Measurements from ENCODE around the gene POLD1.

Gene POLD1

DNA sequence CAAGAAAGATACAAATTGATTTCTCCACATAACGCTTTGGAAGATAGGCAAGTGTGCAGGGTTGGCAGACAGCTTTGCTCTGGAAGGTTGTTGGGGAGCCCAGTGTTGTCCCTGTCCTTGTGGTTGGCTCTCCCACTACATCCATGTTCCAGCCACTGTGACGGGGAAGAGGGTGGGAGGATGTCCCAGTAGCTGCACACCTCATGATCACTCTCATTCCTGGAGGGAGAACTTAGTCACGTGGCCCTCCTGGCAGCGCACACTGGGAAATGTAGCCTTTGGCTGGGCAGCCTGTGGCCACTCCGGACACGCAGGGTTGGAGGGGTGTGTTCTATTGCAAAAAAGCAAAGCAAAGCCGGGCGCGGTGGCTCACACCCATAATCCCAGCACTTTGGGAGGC is 9.9 kb downstream of the POLD1 start:
- no peak for DNase-seq

DNA sequence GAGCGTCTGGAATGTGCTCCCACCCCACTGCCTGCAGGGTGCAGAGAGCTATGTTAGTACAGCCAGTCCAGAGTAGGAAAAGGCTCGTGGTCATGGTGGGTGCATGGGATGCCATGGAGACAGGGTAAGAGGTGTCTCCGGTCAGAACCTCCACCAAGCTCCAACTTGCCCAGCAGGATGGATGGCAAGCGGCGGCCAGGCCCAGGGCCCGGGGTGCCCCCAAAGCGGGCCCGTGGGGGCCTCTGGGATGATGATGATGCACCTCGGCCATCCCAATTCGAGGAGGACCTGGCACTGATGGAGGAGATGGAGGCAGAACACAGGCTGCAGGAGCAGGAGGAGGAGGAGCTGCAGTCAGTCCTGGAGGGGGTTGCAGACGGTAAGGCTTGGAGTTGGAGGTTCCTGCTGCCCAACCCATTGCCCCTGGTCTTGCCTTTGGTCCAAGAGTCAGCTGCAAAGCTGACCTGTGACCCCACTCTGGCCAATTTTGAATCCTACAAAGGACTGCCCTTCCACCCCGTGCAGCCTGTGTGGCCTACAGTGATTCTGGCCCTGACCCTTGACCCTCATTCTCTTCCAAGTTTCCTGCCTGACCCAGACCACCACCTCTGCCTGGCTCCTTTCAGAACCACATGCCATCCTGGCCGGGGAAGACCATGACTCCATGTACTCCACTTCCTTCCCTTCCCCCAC is 14.7 kb downstream of the POLD1 start:
- no peak for DNase-seq

DNA sequence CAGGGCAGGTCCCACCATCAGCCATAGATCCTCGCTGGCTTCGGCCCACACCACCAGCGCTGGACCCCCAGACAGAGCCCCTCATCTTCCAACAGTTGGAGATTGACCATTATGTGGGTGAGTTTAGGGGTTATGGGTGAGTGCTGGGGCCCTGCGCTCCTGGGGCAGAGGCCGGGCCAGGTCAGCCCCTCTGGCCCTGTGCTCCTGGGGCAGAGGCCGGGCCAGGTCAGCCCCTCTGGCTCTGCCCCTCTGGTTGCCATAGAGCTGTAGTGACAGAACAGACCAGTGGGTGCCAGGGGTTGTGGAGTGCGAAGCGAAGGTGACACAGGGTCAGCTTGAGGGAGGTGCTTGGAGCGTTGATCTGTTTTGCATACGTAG is 15.2 kb downstream of the POLD1 start:
- no peak for DNase-seq

DNA sequence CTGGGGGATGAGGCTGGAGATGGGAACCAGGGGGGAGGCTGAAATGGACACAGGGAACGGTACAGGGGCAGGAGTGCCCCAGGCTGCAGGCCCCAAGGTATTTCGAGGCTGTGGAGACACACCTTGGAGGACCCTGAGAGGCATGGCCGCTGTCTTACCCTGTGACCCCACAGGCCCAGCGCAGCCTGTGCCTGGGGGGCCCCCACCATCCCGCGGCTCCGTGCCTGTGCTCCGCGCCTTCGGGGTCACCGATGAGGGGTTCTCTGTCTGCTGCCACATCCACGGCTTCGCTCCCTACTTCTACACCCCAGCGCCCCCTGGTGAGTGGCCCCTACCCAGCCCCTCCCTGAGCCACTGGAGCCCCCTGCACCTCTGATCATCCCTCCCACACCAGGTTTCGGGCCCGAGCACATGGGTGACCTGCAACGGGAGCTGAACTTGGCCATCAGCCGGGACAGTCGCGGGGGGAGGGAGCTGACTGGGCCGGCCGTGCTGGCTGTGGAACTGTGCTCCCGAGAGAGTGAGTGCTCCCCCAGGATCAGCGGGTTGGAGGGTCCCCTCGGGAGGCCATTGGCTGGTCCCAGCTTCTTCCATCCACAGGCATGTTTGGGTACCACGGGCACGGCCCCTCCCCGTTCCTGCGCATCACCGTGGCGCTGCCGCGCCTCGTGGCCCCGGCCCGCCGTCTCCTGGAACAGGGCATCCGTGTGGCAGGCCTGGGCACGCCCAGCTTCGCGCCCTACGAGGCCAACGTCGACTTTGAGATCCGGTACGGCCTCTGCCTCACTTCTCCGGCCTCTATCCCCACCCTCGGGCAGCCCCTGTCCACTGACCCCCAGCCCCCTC is 17.7 kb downstream of the POLD1 start:
- peak; percentile 21 for DNase-seq

DNA sequence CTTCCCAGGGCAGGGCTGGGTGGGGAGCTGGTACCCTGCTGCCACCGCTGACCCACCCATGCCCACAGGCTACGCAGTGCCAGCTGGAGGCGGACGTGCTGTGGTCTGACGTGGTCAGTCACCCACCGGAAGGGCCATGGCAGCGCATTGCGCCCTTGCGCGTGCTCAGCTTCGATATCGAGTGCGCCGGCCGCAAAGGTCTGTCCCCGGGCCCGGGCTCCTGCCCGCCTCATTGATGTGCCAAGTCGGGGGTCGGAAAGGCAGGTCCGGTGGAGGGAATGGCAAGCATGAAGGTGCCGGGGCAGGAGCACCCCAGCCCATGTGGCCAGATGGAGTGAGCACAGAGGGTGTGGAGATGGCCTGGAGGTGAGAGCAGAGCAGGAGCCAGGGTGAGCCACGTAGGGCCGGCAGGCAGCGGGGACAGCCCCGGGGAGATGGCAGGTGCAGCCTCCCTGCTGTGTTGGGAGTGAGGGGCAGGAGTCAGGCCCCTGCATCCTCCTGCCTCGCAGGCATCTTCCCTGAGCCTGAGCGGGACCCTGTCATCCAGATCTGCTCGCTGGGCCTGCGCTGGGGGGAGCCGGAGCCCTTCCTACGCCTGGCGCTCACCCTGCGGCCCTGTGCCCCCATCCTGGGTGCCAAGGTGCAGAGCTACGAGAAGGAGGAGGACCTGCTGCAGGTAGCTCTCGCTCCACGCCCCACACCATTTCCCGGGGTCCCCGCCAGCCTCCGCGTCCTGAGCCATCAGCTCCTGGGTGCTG is 18.6 kb downstream of the POLD1 start:
- no peak for DNase-seq

DNA sequence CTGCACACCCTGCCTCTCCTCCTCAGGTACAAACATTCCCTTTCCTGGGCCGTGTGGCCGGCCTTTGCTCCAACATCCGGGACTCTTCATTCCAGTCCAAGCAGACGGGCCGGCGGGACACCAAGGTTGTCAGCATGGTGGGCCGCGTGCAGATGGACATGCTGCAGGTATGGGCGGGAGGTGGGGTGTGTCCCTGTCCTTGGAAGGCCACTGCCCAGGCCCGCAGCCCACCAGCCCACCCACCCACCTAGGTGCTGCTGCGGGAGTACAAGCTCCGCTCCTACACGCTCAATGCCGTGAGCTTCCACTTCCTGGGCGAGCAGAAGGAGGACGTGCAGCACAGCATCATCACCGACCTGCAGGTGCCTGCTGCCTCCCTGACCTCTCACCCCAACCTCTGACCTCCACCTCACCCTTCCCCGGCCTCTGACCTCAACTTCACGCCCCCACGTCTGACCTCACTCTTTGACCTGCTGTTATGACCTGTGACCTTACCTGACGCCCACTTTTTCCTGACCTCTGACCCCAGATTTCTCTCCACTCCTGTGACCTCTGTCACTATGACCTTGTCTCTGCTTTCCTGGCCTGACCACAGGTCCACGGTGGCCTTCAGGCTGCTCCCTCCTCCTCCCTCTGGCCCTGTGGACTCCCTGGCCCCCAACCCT is 22.1 kb downstream of the POLD1 start:
- no peak for DNase-seq

DNA sequence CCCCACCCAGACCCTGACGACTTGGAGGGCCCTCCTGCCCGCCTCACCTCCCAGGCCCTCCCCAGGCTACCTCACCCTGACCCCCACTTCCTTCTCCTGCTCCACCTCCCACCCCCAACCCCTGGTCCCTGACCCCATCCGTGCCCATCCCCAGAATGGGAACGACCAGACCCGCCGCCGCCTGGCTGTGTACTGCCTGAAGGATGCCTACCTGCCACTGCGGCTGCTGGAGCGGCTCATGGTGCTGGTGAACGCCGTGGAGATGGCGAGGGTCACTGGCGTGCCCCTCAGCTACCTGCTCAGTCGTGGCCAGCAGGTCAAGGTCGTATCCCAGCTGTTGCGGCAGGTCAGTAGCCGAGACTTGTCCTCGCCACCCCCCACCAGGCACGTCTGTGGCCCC is 22.7 kb downstream of the POLD1 start:
- no peak for DNase-seq

DNA sequence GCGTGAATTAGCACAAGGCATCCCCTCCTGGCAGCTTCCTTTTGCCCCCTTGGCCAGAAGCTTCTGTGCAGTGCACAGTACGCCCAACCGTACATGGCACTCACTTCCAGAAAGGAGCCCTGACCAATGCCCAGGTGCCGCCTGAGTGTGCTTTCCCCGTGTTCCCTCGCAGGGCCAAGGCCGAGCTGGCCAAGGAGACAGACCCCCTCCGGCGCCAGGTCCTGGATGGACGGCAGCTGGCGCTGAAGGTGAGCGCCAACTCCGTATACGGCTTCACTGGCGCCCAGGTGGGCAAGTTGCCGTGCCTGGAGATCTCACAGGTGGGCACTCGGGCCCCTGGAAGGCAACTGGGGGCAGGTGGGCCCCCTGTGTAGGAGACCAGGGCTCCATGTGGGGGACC is 25.2 kb downstream of the POLD1 start:
- no peak for DNase-seq

DNA sequence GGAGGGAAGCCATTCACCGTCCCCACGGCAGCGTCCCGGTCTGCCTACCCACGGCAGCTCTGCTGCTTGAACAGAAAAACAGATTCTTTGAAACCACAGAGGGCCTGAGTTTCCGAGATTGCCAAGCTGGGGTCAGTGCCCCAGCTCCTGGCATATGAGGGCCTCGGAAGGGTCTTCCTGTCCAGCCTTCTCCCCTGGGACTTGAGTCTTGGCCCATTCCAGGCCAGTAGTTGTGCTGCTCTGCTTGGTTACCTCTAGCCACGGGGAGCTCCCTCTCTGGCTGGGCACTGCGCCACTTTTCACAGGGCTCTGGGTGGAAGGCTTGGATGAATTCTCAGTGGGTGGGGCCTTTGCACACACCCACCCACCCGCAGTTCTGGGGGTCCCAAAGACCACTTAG is 26.0 kb downstream of the POLD1 start:
- DNase-seq = no peak

DNA sequence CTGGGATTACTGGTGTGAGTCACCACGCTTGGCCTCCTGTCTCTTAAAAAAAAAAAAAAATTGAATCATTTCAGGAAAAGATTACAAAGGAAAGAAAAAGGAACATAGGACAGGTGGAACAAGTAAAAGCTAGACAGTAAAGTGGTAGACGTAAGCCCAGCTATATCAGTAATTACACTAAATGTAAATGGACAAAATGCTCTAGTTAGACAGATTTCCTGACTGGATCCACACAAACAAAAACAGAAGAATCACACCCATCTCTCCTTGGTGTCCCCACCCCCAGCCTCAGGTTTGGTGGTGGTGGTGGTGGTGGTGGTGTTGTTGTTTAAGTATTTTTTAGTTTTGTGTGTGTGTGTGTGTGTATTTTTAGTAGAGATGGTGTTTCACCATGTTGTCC is 28.3 kb downstream of the POLD1 start:
- no peak for DNase-seq

DNA sequence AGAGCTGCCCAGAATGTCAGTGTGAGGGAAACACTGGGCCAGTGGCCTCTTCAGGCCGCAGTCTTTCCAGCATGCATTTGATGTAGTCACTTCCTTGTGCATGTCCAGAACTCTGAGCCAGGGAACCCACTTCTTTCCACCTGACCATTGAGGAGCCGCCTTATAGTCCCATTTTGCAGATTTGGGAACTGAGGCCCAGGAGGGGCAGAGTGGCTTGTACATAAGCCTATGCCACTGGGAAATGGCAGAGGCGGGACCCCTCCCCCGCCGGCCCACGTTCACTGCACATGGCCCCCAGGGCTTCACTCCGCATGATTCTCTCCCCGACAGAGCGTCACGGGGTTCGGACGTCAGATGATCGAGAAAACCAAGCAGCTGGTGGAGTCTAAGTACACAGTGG is 28.9 kb downstream of the POLD1 start:
- DNase-seq = no peak

DNA sequence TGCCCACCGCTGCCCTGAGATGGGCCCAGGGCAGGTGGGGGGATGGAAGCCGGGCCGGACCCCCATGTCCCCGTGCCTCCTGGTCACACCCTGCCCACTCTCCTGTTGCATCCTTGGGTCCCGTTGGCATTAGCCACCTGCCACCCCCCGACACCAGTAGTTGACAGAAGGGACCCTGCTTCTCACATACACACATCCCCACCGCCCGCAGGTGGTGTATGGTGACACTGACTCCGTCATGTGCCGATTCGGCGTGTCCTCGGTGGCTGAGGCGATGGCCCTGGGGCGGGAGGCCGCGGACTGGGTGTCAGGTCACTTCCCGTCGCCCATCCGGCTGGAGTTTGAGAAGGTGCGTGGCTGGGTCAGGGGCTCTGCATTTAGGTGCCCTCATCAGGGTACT is 29.4 kb downstream of the POLD1 start:
- no peak for DNase-seq

DNA sequence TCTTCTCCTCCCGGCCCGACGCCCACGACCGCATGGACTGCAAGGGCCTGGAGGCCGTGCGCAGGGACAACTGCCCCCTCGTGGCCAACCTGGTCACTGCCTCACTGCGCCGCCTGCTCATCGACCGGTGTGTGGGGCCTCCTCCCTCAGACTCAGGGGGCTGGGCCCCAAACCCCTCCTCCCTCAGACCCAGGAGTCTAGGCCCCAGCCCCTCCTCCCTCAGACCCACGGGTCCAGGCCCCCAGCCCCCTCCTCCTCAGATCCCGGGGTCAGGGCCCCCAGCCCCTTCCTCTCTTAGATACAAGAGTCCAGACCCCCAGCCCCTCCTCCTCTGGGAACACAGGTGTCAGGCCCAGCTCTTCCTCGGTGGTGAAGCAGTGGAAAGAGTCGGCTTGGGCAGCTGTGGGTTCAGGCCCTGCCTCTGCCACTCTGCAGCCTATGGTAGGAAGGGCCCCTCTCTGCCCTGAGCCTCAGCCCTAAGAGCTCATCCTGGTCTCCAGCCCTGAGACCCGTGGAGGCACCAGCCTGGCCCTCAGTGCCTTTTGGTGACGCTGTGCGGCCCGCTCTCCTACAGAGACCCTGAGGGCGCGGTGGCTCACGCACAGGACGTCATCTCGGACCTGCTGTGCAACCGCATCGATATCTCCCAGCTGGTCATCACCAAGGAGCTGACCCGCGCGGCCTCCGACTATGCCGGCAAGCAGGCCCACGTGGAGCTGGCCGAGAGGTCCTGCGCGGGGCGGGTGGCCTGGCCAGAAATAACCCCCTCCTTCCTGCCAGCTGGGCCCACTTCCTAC is 30.9 kb downstream of the POLD1 start:
- peak; percentile 82 for DNase-seq

DNA sequence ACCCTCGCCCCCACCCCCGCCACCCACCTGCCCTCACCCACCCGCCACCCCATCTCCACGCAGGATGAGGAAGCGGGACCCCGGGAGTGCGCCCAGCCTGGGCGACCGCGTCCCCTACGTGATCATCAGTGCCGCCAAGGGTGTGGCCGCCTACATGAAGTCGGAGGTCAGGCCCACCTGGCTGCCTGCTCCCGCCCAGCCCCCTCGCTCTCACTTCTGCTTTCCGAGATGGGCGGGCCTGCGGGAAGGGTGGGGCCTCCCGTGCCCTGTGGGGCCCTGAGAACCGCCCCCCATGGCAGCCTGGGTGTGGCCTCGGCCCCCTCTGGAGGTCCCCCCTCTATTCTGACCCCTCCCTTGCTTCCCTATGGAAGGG is 31.5 kb downstream of the POLD1 start:
- DNase-seq = no peak

DNA sequence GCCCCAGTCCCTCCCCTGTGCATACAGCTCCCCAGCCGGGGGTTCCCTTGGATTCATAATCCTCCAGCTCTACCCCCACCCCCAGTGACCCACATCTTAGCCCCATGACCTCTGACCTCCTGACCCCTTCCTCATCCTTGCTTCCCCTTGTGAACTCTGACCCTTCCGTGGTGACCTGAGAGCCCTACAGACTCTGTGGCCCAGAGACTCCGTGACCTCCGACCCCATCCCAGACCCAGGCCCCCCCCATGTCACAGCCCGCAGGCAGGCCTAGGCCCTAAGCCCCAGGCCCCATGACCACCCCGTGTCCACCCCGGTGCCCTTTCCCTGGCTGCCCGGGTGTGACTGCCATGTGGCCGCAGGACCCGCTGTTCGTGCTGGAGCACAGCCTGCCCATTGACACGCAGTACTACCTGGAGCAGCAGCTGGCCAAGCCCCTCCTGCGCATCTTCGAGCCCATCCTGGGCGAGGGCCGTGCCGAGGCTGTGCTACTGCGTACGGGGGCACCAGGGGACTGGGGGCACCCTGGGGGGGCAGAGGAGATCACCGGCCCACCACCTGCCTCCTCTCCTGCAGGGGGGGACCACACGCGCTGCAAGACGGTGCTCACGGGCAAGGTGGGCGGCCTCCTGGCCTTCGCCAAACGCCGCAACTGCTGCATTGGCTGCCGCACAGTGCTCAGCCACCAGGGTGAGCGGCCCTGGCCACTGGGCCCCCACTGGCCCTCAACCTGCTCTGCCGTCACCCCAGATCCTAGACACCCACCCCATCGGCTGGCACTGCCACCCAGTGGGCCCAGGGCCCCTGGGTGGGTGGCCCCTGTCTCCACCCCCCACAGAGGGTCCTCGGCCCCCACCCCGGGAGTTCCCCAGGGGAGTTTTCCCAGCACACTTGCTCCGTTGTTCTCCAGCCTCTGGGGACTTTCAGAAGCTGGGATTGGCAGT is 32.2 kb downstream of the POLD1 start:
- no peak for DNase-seq

DNA sequence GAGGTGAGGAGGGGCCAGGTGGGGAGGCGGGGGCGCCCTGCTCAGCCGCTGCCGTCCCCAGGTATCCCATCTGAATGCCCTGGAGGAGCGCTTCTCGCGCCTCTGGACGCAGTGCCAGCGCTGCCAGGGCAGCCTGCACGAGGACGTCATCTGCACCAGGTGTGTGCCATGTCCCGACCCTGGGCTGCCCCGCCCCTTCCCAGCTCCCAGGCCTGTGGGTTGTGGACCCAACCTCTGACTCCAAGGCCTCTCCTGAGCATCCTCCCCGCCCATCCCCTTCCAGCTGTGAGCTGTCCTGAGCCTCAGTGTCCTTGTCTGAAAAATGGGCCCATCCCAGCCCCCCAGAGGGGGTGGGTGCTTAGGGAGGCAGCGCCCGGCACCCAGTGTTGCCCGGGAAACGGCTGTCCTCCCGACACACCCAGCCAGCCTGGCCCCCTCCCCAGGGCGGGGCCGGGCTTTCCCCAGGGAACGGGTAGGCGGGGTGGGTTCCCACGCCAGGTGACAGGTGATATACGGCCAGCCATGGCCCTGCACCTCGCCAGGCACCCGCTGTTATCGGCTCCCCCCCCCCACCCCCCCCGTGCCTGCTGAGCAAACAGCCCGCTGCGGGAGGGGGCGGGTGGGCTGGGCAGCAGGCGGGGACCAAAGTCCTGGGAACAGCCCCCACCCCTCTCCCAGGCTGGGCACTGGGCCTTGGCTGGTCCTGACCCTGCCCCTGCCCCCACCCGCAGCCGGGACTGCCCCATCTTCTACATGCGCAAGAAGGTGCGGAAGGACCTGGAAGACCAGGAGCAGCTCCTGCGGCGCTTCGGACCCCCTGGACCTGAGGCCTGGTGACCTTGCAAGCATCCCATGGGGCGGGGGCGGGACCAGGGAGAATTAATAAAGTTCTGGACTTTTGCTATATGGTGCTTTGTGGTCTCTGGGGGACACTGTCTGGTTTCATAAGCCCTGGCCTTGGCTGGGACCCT is 33.2 kb downstream of the POLD1 start:
- no peak for DNase-seq

DNA sequence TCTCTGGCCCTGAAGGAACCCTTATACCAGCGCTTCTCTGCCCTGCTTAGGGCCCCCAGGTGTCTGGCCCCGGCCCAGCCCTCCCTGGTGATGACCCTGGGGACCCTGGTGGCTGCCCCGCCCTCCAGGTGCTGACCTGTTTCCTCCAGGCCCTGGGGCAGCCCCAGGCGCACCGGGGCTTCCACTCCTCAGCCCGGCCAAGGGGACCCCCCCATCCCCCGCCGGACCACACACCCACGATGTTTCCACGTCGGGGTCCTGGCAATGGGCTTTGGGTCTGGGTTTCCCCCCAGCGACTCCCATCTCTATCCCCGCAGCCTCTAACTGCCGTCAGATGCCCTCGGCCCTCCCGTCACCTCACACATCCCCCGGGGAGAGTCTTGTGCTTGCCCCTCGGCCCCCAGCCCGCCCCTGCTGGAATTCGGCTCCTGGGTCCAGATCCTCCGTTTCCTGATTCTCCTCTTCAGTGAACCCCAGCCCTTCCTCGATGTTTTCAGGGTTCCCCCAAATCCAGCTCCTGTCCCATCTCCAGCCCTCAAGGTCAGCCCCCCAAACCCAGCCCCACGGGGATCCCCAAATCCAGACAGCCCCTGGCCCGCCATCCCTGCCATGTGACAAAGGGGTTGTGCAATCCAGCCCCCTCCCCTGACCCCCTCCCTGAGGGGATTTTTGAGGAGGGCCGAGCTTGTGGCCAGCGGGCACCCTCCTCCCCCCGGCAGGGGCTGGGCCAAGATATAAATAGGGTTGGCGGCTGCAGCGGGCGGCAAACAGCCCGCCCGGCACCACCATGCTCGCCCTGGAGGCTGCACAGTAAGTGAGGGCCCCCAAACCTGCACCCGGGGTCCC is 34.3 kb downstream of the POLD1 start, which contains the start of gene SPIB:
TSS of gene SPIB (plus strand) at position 763 of the 846 bp plus-strand sequence. CDS start at position 788, 25 bp downstream.
- no peak for DNase-seq

DNA sequence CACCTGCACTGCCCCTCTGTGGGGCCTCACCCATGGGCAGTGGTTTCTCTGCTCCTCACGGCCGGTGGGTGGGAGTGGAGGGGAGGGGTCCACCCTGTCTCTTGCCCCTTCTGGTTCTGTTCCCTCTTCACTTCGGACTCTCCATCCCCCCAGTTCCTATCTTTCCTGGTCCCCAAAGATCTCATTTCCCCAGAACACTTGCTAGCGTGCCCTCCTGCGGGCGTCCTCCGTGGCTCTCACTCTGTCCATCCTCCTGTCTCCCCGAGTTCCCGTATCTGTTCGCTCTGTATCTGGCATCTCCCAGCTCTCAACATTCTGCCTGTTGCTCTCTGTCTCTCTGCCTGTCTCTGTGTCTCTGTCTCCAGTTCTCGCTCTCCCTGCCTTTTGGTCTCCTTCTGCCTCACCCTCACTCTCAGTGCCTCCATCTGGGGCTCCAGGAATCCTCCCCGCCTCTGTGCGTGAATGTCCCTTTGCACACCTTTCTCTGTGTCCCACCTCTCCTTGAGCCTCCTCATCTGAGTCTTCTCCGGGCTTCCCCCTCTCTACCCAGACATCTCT is 35.0 kb downstream of the POLD1 start:
- DNase-seq = no peak
